OCI-M1 (cell line): ENCODE results near the gene SPATA32.
"Not testable (repeated sequence)": the region's sequence is repeated elsewhere in the genome, so short reads cannot be mapped to it uniquely, and the experiment has no call there.

Experiments used
- DNase-seq: peaks from one replicate; lab custom pipeline; 2025; lab: John Stamatoyannopoulos, UW

The SPATA32 gene

DNA sequence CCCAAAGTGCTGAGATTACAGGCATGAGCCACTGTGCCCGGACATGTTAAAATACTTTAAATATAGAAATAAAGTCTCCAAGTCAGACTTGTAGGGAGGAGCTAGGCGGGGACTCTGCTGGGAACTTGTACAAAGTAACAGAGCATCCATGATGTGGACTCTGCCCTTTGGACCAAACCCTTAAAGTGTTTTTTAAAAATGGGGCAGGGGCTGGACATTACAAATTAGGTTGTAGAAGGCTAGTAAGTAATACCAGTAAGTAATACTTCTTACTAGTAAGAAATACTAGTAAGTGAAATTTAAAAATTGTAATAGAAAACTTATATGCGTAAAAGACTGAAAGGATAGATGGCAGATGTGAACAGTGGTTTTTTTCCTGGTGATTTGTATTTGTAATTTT, 9.7 kb upstream of the SPATA32 start:
- no peak for DNase-seq

DNA sequence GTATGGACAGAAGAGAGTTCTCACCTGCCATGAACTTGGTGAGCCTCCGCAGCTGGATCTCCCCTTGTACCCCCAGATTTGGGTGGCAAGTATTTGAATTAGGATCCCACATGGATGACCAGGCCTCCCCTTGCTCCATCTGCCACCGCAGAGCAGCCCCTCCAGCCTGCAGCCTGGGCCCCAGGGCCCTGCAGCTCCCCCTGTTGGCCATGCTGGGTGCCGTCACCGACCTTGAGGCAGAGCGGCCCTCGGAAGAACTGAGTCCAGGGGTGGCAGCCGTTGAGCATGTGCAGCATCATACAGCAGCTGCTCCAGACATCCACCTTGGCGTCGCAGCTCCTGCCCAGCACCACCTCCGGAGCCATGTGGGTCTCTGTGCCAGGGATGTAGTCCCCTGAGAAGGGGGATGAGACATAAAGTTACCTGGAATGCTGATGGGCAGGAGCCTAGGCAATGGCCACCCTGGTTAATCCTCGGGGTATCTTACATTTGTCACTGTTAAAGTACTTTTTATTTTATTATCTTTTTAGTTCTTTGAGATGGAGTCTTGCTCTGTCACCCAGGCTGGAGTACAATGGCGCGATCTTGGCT, 9.0 kb upstream of the SPATA32 start:
- DNase-seq = peak; percentile 25

DNA sequence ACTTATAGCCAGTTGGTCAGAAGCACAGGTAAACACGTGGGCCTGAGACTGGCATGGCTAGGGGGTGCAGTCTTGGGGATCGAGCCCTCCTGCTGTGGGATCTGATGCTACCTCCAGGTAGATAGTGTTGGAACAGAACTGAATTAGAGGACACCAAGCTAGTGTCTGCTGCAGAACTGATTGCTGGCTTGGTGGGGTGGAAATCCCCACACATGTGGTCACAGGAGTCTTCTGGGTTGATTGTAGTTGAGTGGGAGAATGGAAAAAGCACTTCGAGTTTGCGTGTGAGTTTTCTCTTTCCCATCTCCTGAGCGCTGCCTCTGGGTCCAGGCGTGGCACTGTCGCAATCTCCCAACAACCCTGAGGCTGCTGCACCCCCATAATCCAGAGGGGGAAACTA, 8.0 kb upstream of the SPATA32 start:
- DNase-seq = no peak

DNA sequence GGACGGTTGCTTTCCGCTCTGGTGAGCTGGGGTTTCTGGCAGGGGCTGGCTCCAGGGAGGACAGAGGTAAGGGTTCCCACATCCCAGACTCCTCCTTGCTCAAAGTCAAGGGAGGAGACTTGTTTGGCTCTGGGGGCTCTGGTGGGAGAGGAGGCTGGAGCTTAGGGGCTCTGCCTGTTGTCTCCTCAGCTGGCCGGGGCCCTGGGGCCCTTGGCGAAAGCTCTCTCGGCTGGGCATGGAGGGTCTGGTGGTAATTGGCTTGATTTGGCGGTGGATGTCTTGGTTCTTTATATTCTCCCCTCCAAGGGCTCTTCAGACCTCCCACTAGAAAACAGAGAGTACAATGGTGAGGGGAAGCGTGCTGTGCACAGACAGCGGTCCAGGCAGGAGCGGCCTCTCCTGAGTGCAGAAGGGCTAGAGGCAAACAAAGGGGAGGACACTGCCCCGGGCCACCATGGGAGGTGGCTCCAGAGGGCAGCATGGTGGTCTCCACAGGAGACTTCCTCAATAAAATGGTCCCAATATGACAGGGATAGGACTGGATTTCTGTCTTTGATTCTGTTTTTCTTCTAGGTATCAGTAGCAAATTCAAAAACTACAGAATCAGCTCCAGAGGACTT, 5.7 kb upstream of the SPATA32 start:
- no peak for DNase-seq

DNA sequence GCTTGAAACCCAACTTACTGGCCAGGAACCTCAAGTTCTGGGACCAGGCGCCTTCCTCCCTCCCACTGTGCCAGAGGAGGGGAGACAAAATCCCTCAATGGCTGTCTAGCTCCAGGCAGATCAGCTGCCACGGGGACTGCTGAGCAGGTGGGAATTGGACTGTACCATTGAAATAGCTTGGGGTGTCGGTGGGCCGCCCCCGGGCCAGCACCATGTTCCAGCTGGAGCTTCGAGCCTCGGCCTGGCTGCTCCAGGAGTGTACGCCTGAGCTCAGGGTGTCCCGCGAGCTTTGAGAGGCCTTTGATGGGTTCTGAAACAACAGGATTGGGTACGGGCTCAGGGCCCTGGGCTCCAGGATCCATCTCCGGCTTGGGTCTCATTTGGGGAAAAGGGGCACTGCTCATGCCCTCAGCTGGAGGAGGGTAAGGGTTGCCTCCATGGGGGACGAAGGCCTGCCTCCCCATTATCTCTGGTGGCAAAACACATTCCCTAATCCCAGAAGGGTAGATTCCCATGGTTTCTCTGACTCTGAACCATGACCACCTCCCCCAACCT, 4.6 kb upstream of the SPATA32 start:
- DNase-seq = no peak

DNA sequence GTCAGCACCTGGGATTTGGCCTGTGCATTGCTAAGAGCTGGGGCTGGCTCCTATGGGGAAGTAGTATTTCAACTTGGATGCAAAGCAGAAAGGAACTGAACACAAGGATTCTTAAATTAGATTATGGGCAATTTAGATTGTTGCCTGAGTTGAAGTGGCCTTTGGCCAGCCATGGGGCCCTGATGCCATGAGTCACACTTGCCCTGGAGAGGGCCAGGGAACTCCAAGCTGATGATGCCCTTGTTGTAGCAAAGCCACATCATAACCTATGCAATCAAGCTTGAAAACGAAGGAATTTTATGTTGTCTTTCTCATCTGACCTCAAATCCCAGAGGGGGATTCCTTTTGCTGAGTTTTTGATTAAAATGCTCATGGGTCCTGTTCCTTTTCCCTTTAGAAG, 3.9 kb upstream of the SPATA32 start:
- no peak for DNase-seq

DNA sequence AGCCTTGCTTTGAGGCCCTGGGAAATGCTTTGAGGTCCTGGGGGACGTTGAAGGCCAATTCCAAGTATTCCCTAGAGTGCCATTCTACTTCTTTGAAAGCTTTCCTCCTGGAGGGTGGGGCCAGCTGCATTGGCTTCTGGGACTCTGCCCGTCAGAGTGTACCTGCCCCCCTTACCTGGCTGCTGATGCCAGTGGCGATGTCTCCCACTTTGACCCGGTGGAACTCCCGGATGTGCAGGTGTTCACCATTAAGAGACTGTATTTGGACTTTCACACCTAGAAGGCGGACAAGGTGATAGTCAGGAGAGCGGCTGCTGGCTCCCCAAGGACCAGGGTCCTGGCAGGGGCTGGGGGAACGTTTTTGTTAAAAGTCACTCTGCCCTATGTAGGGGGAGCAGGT, 3.1 kb upstream of the SPATA32 start:
- no peak for DNase-seq

DNA sequence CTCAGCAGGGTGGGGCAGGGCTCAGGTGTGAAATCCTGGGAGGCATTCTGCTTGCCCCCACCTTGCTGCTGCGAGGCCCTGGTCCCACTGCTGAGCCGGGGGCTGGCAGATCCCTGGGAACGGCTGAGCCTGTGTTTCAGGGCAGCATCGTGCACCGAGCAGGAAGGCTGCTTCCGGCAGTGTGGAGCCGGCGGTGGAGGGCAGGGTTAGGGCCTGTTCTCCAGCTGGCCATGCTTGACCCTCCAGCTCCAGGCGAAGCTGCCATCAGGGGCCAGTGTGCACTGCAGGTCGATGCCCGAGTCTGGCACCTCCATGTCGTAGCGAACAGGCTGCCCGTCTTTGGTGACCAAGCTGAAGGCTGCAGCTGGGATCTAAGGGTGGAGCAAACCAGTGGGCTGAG, 2.5 kb upstream of the SPATA32 start:
- no peak for DNase-seq

DNA sequence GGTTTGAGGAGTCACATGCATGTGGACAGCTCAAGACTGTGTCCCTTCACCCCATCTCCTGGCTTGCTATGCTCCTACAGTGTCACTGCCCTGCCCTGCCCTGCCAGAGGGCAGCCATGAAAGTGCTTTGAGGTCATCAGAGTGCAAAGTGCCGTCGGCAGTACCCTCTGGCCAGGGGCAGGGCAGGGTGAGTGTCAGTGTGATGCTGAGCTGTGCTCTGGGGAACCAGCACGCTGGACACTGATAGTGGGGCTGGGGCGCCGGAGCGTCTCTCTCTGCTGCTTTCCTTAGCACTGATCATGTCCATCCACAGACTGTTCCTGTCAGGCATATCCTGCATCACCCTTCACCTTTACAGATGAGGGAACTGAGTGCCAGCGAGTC, 1.6 kb upstream of the SPATA32 start:
- DNase-seq = no peak

DNA sequence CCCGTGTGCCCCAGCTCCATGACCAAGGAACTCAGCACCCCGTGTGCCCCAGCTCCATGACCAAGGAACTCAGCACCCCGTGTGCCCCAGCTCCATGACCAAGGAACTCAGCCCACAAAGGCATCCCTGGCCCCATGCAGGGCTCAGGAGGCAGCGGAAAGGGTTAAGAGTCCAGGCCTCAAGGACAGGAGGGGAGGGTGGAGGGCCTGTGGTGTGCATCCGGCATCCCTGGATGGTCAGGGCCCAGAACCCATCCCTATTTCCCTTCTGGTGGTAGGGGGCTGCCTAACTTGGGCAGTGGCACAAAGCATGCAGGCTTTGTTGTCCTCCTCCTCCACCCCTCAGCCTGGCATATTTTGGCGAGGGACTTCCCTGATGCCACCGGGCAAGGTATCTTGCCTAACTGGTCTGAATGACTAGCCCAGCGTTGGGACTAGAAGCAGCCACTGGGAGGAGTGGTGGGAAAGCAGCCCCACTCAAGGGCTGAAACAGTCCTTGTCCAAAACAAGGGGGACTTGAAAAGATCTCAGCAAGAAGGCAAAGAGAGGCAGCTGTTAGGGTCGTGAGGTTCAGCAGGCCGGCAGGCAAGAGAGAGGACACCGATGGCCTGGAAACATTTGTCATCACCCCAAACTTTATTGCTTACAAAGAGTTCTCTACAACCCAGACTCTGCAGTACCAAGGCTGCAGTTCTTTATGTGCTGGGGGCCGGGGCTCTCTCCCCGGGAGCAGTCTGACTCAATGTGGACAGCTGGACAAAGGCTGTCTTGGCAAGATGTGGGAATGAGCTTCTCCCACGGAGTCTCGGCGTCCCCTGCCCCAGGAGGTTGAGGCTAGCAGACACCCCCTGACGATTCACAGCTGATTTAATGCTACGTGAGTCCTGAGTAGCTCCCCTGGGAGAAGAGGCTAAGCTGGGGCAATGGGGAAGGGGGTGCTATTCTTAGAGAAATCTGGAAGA, 902 bp upstream of the SPATA32 start:
- DNase-seq = no peak

DNA sequence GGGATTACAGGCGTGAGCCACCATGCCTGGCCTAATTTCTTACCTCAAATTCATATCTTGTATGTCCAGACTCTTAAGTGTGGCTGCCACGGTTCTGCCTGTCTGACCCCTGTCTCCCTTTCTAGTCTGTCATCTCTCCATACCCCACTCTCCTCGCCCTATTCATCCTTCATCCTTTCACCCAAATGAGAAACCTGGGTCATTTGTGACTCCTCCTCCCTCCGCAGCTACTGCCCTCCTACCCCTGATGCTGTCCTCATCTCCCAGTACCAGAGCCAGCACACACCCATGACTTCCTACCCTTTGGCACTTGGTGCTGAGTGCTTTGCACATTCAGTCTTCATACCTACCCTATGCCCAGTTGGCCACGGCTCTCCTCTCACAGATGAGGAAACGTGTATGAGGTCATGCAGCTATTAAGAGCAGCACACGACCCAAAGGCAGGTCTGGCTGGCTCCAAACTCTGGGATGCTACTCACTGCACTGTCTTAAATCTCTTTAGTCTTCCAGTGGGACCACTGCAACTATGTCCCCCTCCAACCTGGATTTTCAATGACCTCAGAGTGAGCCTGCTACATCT, 1.6 kb downstream of the SPATA32 start:
- DNase-seq = no peak

DNA sequence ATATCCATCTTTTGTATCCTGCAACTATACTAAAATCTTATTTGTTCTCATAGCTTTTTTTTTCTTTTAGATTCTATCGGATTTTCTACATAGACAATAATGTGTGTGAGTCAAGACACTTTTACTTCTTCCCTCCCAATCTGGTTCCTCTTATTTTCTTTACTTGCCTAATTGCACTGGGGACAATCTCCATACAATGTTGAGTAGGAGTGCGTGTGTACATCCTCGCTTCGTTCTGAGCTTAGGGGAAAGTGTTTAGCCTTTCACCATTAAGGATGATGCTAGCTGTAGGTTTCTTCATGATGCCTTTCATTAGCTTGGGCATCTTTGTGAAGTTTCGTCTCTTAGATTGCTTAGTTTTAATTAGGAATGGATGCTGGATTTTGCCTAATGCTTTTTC, 2.9 kb downstream of the SPATA32 start:
- no peak for DNase-seq

DNA sequence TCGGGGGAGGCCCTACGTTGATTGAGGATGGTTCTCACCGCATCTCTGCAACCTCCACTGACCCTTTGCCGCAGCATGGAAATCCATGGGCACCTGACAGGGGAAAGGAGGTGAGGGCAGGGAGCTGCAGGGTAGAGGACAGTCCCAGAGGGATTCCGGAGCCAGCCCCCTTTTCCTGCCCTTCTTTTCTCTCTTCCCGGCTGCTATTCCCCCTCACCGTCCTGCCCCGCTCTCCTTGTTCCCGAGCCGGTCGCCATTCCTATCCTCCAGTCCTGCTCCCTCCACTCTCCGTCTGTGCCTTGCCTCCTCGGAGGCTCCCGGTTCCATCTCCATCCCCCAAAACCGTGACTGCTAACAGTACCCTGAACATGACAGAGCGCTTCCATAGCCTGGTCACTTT, 4.8 kb downstream of the SPATA32 start:
- DNase-seq = no peak

DNA sequence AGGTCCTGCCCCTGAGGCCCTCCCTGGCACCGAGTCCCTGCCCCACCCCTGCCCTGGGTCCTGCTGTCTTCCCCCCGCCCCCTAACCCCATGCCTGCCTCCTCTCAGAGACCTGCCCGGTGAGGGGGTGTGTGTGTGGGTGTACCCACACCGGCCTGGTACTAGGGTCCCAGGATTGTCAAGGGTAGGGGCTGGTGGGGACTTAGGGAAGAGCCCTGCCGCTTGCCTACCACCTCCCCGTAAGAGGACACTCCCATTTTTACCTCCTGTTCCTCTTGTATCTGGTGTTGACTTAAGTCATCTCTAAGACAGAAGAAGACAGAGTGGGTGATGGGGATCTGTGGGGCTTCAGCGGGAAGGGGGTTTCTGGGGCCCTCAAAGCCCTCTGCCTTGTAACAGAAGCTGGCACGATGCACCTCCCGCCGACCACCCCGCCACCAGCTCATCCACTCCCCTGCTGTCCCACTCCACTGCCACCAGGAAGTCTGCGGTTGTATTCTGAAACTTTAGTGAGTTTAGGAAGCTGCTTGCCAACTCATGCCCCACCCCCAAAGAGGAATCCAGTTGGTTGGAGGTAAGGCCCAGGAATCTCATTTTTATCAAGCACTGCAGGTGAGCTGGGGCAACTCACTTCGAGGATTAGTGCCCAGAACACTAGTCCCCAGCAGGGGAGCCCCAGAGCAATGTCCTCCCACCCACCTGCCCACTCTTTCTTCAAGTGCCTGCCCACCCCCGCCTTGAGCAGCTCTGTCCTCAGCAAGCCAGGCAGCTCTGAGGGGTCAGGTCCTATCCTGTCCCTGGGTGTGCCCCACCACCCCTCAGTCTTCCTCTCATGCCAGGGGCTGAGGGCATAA, 5.6 kb downstream of the SPATA32 start:
- DNase-seq = no peak

DNA sequence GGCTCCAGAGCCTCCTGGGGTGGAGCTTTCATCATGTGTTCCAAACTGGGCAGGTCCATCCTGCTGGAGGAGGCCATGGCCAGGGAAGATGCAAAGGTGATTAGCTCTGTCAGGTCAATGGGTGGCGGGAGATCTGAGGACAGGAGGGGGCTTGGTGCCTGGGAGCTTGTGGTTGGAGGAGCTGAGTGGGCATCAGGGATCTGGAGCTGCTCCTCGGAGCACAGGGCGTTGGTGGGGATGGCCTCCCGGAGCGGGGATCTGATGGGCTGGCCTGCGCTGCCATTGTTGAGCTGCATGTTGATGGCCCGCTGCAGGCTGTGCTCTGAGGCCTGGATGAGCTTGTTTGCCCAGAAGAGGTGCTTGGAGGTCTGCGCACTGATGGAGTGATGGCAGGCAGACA, 6.5 kb downstream of the SPATA32 start:
- no peak for DNase-seq

DNA sequence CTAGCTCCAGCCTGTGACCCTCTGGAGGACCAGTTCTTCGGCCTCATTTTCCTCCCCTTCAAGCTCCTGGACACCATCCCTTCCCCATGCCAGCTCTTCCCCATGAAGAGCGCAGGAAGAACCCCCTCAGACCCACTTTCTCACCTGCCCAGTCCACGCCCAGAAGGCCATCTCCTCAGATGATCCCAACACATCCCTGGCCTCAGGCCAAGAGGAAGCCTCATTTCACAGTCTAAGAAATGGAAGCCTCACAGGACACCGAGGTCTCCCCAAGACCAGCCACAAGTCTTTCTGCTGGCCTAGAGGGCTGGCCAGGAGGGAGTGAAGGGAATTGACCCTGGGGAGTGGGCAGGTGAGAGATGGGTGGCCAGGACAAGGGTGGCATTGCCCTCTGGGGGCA, 8.0 kb downstream of the SPATA32 start:
- DNase-seq = no peak

DNA sequence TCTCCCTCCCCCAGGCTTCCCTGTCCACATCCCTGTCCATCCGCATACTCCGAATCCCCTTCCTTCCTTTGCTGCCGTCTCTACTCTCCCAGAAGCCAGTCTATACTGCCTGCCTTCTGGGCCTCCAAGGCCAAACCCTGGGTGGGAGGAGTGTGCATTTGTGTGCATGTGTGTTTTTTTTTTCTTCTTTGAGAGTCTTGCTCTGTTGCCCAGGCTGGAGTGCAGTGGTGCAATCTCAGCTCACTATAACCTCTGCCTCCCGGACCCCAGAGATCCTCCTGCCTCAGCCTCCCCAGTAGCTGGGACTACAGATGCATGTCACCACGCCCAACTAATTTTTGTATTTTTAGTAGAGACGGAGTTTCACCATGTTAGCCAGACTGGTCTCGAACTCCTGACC, 8.7 kb downstream of the SPATA32 start:
- DNase-seq = not testable (repeated sequence)

DNA sequence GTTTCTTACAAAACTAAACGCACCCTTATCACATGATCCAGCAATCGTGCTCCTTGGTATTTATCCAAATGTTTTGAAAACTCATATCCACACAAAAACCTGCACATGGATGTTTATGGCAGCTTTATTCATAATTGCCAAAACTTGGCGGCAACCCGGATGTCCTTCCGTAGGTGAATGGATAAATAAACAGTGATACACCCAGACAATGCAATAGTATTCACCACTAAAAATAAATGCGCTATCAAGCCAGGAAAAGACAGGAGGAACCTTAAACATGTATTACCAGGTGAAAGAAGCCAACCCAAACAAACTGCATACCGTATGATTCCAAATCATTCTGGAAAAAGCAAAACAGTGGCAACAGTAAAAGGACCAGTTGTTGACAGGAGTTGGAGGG, 10.0 kb downstream of the SPATA32 start:
- DNase-seq = no peak

DNA sequence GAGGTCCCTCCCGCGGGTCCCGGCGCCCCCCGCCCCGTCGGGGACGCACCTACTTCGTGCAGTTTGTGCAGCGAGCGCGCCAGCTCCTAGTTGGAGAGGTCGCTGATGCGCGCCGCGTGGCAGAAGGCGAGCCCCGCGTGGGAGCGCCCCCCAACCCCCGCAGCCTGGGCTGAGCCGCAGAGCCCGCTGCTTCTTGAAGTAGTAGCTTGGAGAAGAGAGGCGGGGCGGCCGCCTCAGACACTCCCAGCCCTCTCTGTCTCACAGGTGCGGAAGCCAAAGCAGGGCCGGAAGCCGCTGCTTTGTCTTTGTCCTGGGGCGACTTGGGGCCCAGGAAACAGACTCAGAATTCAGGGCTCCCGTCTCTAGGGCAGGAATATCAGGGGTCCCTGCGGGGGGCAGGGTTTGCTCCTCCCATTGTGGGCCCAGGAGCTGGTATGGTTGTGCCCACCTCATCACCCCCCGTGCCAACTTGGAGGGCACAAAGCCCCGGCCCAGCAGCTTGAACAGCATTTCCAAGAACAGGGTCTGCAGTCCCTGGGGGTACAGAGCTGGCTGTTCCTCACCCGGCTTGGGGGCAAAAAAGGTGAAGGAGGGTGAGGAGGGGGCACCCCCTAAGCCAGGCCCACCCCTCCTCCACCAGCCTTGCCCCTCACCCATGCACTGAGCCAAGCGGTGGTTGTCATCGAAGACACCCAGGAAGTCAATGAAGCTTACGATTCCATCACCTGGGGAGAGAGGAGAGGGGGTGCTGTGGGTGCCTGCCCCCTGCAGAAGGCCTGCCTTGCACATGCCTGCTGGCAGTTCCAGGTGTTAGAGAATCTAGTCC, 13.5 kb downstream of the SPATA32 start:
- peak; percentile 32 for DNase-seq

DNA sequence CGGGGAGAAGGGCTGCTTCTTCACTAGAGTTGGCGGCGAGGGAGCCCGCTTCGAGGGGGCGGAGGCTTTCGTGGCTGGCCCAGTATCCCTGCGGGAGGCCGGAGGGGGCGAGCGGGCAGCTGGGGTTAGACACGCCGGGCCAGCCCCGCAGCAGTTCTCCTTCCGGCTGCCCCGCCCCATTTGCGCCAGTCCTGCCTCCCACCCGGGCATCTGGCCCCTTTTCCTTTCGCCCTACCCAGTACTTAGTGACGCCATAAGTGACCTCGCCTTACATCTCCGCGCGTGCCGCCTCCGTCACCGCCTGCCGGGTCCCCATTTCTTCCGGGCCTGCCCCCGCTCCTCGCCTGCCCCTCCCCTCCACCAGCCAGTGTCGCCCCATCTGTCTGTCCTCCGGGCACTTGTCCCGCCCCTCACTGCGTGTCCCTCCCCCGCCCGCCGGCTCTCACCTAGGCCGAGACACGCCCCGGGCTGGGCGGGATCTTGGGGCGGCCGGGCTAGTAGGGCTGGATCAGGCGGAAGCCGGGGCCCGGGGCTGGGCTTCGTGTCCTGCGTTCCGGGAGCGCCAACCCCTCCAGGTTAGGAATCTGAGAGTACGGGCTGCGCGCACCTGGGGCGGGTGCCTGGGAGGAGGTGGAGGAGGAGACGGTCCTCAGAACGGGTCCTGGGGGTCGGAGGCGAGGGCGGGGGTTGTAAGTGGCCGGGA, 14.3 kb downstream of the SPATA32 start:
- DNase-seq = peak; percentile 89
